Gastrocnemius medialis (tissue), 4 donors: Measurements from ENCODE around the gene PID1. TPM values are rescaled to one million over a fixed set of nuclear protein-coding genes. Genes with fewer than 3 reads are reported as not detected.
A peak's percentile ranks its signal among the peaks of the same experiment; 100 is the strongest.

Experiments used
- ATAC-seq, 2 donors: fragments of 150-250 bp; one replicate each; pipeline ENCODE4 v1.9.1; 2016
- DNase-seq, 2 donors: peaks; one replicate each; pipeline ENCODE4 v3.0.0-alpha.2; 2019
- H3K27ac ChIP-seq, 4 donors: fragments of 200-600 bp; sonication (generic); 1 replicate in 1 of 4; 2 replicates in 3 of 4; pipeline ENCODE4 v1.5.1; 2016 to 2018; ENCODE audit warnings: mild to moderate bottlenecking in 2 of 4, moderate library complexity in 1 of 4
- H3K27me3 ChIP-seq, 3 donors: fragments of 200-600 bp; sonication (generic) in 2 of 3; 1 replicate in 1 of 3; 2 replicates in 2 of 3; pipeline versions ENCODE4 v1.5.1 to v1.6.0; 2016 to 2019; ENCODE audit warnings: mild to moderate bottlenecking in 1 of 3, moderate library complexity in 1 of 3
- H3K36me3 ChIP-seq, 2 donors: fragments of 200-600 bp; sonication (generic) in 1 of 2; one replicate each; pipeline ENCODE4 v1.5.1; 2017 to 2018
- H3K4me1 ChIP-seq, 2 donors: fragments of 200-600 bp; sonication (generic) in 1 of 2; one replicate each; pipeline ENCODE4 v1.5.1; 2016 to 2017; ENCODE audit warnings: mild to moderate bottlenecking in 2 of 2
- H3K4me3 ChIP-seq, 4 donors: fragments of 200-600 bp; sonication (generic) in 3 of 4; 1 replicate in 1 of 4; 2 replicates in 3 of 4; pipeline ENCODE4 v1.5.1; 2016 to 2019; ENCODE audit warnings: mild to moderate bottlenecking in 2 of 4
- H3K9me3 ChIP-seq, 3 donors: fragments of 200-600 bp; sonication (generic) in 2 of 3; 1 replicate in 1 of 3; 2 replicates in 2 of 3; pipeline ENCODE4 v1.5.1; 2016 to 2019
- CTCF ChIP-seq, 5 experiments: fragments of 450-650 bp in 3 of 5; fragments of 200-600 bp in 2 of 5; sonication (generic) in 2 of 5; IDR thresholded peaks in 4 of 5; conservative IDR thresholded peaks in 1 of 5; 1 replicate in 4 of 5; 2 replicates in 1 of 5; pipeline ENCODE4 v1.5.1; 2016 to 2019; ENCODE audit warnings: antibody characterized with exemption in 5 of 5, mild to moderate bottlenecking in 3 of 5, moderate library complexity in 3 of 5
- POLR2A ChIP-seq, 2 donors: fragments of 450-650 bp; IDR thresholded peaks; one replicate each; pipeline ENCODE4 v1.6.1; 2017; ENCODE audit warnings: antibody characterized with exemption in 2 of 2, mild to moderate bottlenecking in 2 of 2, moderate library complexity in 2 of 2
- in situ Hi-C, 4 donors: fragments of 200-750 bp; cut with MboI; loops; one replicate each; pipeline versions ENCODE4 v1.15.0 to v1.8.0; 2017; ENCODE audit warnings: low sequenced_read_pairs in 4 of 4
- intact Hi-C: fragments of 100-400 bp; cut with DNase I; formaldehyde crosslinking; loops from one replicate; pipeline ENCODE4 v1.15.1; 2023; ENCODE audit warnings: low total_unique reads
- total RNA-seq, 4 donors: library from RNA; depleted of rRNA; stranded (reverse); fragments of >200 nt; gene quantifications; one replicate each; pipeline versions ENCODE4 v1.1.0 to v1.2.3, GENCODE V29; 2016

PID1 gene
- total RNA-seq, 4 donors from 2014 or later = 11.3 to 24.3 (median 19.5) TPM

GRCh38 chr2:229252280-229252679, 18.8 kb downstream of the PID1 start:
- Histone ChIP-seq H3K27me3 (no peaks in the 10 kb centered on the region), H3K4me1 (peaks cover 0 to 12% of the 10 kb centered on the region in 2 donors), H3K36me3 (no peaks in the 10 kb centered on the region), H3K4me3 (no peak overlapping the region), H3K27ac (no peak overlapping the region), H3K9me3 (no peaks in the 10 kb centered on the region)
- TF ChIP-seq POLR2A (IDR thresholded peaks at IDR 0.05) (no peak), CTCF (IDR thresholded peaks at IDR 0.05 in 4 of 5, conservative IDR thresholded peaks at IDR 0.05 in 1 of 5) (no peak)
- intact Hi-C loops = no loop called here
- ATAC-seq (no peak), DNase-seq (no peak)
- in situ Hi-C loops = no loop called here

GRCh38 chr2:229249536-229249935, 21.6 kb downstream of the PID1 start:
- peaks cover 0 to 12% of the 10 kb centered on the region in 2 donors for H3K4me1 ChIP-seq
- H3K36me3 ChIP-seq = no peaks in the 10 kb centered on the region
- TF ChIP-seq POLR2A (IDR thresholded peaks at IDR 0.05) (no peak), CTCF (IDR thresholded peaks at IDR 0.05 in 4 of 5, conservative IDR thresholded peaks at IDR 0.05 in 1 of 5) (no peak)
- H3K4me3 ChIP-seq = no peak overlapping the region
- no peak overlapping the region for H3K27ac ChIP-seq
- no peaks in the 10 kb centered on the region for H3K27me3 ChIP-seq
- intact Hi-C loops = no loop called here
- ATAC-seq (peak in 1 of 2 donors; percentile 33), DNase-seq (no peak)
- in situ Hi-C loops = no loop called here
- no peaks in the 10 kb centered on the region for H3K9me3 ChIP-seq

- DNase-seq (no peak), ATAC-seq (no peak)
- Histone ChIP-seq H3K36me3 (no peaks in the 10 kb centered on the region), H3K4me1 (peaks cover 0 to 6% of the 10 kb centered on the region in 2 donors), H3K27ac (no peak overlapping the region), H3K9me3 (no peaks in the 10 kb centered on the region), H3K27me3 (no peaks in the 10 kb centered on the region), H3K4me3 (no peak overlapping the region)
- no peak for TF ChIP-seq CTCF (IDR thresholded peaks at IDR 0.05 in 4 of 5, conservative IDR thresholded peaks at IDR 0.05 in 1 of 5)
- TF ChIP-seq POLR2A (IDR thresholded peaks at IDR 0.05) = no peak
- intact Hi-C loops = no loop called here
- in situ Hi-C loops = no loop called here
Observed at GRCh38 chr2:229246334-229246733, 24.8 kb downstream of the PID1 start.

- intact Hi-C loops = no loop called here
- H3K4me1 ChIP-seq = peaks cover 0 to 6% of the 10 kb centered on the region in 2 donors
- no peak overlapping the region for H3K27ac ChIP-seq
- ATAC-seq (no peak), DNase-seq (no peak)
- TF ChIP-seq CTCF (IDR thresholded peaks at IDR 0.05 in 4 of 5, conservative IDR thresholded peaks at IDR 0.05 in 1 of 5) (no peak), POLR2A (IDR thresholded peaks at IDR 0.05) (no peak)
- H3K27me3 ChIP-seq = no peaks in the 10 kb centered on the region
- no peaks in the 10 kb centered on the region for H3K36me3 ChIP-seq
- in situ Hi-C loops = no loop called here
- H3K4me3 ChIP-seq = no peak overlapping the region
- no peaks in the 10 kb centered on the region for H3K9me3 ChIP-seq
Observed at GRCh38 chr2:229244975-229245374, 26.1 kb downstream of the PID1 start.

GRCh38 chr2:229243890-229244560, 27.1 kb downstream of the PID1 start:
- ATAC-seq = no peak
- no peaks in the 10 kb centered on the region for H3K27me3 ChIP-seq
- no peak for TF ChIP-seq CTCF (IDR thresholded peaks at IDR 0.05 in 4 of 5, conservative IDR thresholded peaks at IDR 0.05 in 1 of 5)
- no peak for TF ChIP-seq POLR2A (IDR thresholded peaks at IDR 0.05)
- no peaks in the 10 kb centered on the region for H3K9me3 ChIP-seq
- no peak overlapping the region for H3K27ac ChIP-seq
- H3K4me1 ChIP-seq = peaks cover 0 to 6% of the 10 kb centered on the region in 2 donors
- in situ Hi-C loops = no loop called here
- DNase-seq = no peak
- no peaks in the 10 kb centered on the region for H3K36me3 ChIP-seq
- no peak overlapping the region for H3K4me3 ChIP-seq
- intact Hi-C loops = no loop called here
